ENCODE measurements around the gene PROS1. TPM values are rescaled to one million over a fixed set of nuclear protein-coding genes. Genes with fewer than 3 reads are reported as not detected.
A peak's percentile ranks its signal among the peaks of the same experiment; 100 is the strongest.
"Not testable (repeated sequence)": the region's sequence is repeated elsewhere in the genome, so short reads cannot be mapped to it uniquely, and the experiment has no call there.

PROS1 gene
- total RNA-seq, 2 donors from 2014 or later = 1.1 to 2.8 TPM

GRCh38 chr3:93936549-93936948 is 37.1 kb downstream of the PROS1 start:
- no peak for ATAC-seq (replicated peaks)
- no peak overlapping the region for H3K4me3 Mint-ChIP-seq
- no peaks in the 10 kb centered on the region for H3K4me1 Mint-ChIP-seq
- H3K9me3 Mint-ChIP-seq = no peaks in the 10 kb centered on the region
- no peak overlapping the region for H3K27ac Mint-ChIP-seq
- no peaks in the 10 kb centered on the region for H3K36me3 Mint-ChIP-seq (ENCODE audit: low read depth)
- H3K27me3 Mint-ChIP-seq = peaks cover 3% of the 10 kb centered on the region

- H3K9me3 Mint-ChIP-seq = no peaks in the 10 kb centered on the region
- no peak for ATAC-seq (replicated peaks)
Measured at GRCh38 chr3:93934366-93935046, 39.2 kb downstream of the PROS1 start.

GRCh38 chr3:93931597-93932229 is 42.0 kb downstream of the PROS1 start:
- H3K4me1 Mint-ChIP-seq = no peaks in the 10 kb centered on the region
- H3K36me3 Mint-ChIP-seq (ENCODE audit: low read depth) = no peaks in the 10 kb centered on the region
- H3K27me3 Mint-ChIP-seq = peaks cover 7% of the 10 kb centered on the region
- no peaks in the 10 kb centered on the region for H3K9me3 Mint-ChIP-seq
- ATAC-seq (replicated peaks) = no peak
- no peak overlapping the region for H3K27ac Mint-ChIP-seq
- H3K4me3 Mint-ChIP-seq = no peak overlapping the region

More at GRCh38 chr3:93934366-93935046, 39.2 kb downstream of the PROS1 start:
- no peak overlapping the region for H3K4me3 Mint-ChIP-seq
- no peaks in the 10 kb centered on the region for H3K4me1 Mint-ChIP-seq
- H3K27me3 Mint-ChIP-seq = peaks cover 5% of the 10 kb centered on the region
- no peak overlapping the region for H3K27ac Mint-ChIP-seq
- no peaks in the 10 kb centered on the region for H3K36me3 Mint-ChIP-seq (ENCODE audit: low read depth)

- Mint-ChIP-seq H3K9me3 (no peaks in the 10 kb centered on the region), H3K4me1 (no peaks in the 10 kb centered on the region), H3K36me3 (ENCODE audit: low read depth) (no peaks in the 10 kb centered on the region), H3K4me3 (no peak overlapping the region), H3K27me3 (peaks cover 7% of the 10 kb centered on the region), H3K27ac (no peak overlapping the region)
- no peak for ATAC-seq (replicated peaks)
Measured at GRCh38 chr3:93930041-93930440, 43.7 kb downstream of the PROS1 start.

- ATAC-seq (replicated peaks) = no peak
- Mint-ChIP-seq H3K4me3 (no peak overlapping the region), H3K27ac (no peak overlapping the region), H3K36me3 (ENCODE audit: low read depth) (no peaks in the 10 kb centered on the region), H3K9me3 (no peaks in the 10 kb centered on the region), H3K4me1 (no peaks in the 10 kb centered on the region), H3K27me3 (peaks cover 7% of the 10 kb centered on the region)
Measured at GRCh38 chr3:93926789-93927188, 46.9 kb downstream of the PROS1 start.

- no peak overlapping the region for H3K4me3 Mint-ChIP-seq
- no peaks in the 10 kb centered on the region for H3K36me3 Mint-ChIP-seq (ENCODE audit: low read depth)
- no peaks in the 10 kb centered on the region for H3K9me3 Mint-ChIP-seq
- H3K4me1 Mint-ChIP-seq = no peaks in the 10 kb centered on the region
- no peak overlapping the region for H3K27ac Mint-ChIP-seq
- ATAC-seq (replicated peaks) = no peak
- H3K27me3 Mint-ChIP-seq = peaks cover 6% of the 10 kb centered on the region
Measured at GRCh38 chr3:93924491-93924890, 49.2 kb downstream of the PROS1 start.

- no peaks in the 10 kb centered on the region for H3K4me1 Mint-ChIP-seq
- no peaks in the 10 kb centered on the region for H3K9me3 Mint-ChIP-seq
- peaks cover 4% of the 10 kb centered on the region for H3K27me3 Mint-ChIP-seq
- H3K36me3 Mint-ChIP-seq (ENCODE audit: low read depth) = no peaks in the 10 kb centered on the region
- no peak overlapping the region for H3K27ac Mint-ChIP-seq
- ATAC-seq (replicated peaks) = no peak
- no peak overlapping the region for H3K4me3 Mint-ChIP-seq
Measured at GRCh38 chr3:93923006-93923405, 50.7 kb downstream of the PROS1 start.

- H3K4me3 Mint-ChIP-seq = not testable (repeated sequence)
Measured at GRCh38 chr3:93917546-93918029, 56.1 kb downstream of the PROS1 start.

GRCh38 chr3:93913623-93914022 is 60.1 kb downstream of the PROS1 start:
- H3K27ac Mint-ChIP-seq; H3K9me3 Mint-ChIP-seq; ATAC-seq (replicated peaks); H3K4me1 Mint-ChIP-seq; H3K4me3 Mint-ChIP-seq; H3K27me3 Mint-ChIP-seq; H3K36me3 Mint-ChIP-seq (ENCODE audit: low read depth): not testable (repeated sequence)

More at GRCh38 chr3:93917546-93918029, 56.1 kb downstream of the PROS1 start:
- H3K27ac Mint-ChIP-seq; H3K4me1 Mint-ChIP-seq; H3K9me3 Mint-ChIP-seq; H3K27me3 Mint-ChIP-seq; ATAC-seq (replicated peaks); H3K36me3 Mint-ChIP-seq (ENCODE audit: low read depth): not testable (repeated sequence)

- Mint-ChIP-seq H3K27ac (no peak overlapping the region), H3K27me3 (no peaks in the 10 kb centered on the region), H3K36me3 (ENCODE audit: low read depth) (no peaks in the 10 kb centered on the region), H3K4me3 (no peak overlapping the region), H3K9me3 (no peaks in the 10 kb centered on the region), H3K4me1 (no peaks in the 10 kb centered on the region)
- ATAC-seq (replicated peaks) = no peak
Measured at GRCh38 chr3:93911206-93911605, 62.5 kb downstream of the PROS1 start.

GRCh38 chr3:93910097-93910496 is 63.6 kb downstream of the PROS1 start:
- Mint-ChIP-seq H3K27me3 (no peaks in the 10 kb centered on the region), H3K4me1 (no peaks in the 10 kb centered on the region), H3K4me3 (no peak overlapping the region), H3K27ac (no peak overlapping the region), H3K36me3 (ENCODE audit: low read depth) (no peaks in the 10 kb centered on the region), H3K9me3 (no peaks in the 10 kb centered on the region)
- no peak for ATAC-seq (replicated peaks)

GRCh38 chr3:93907132-93907531 is 66.6 kb downstream of the PROS1 start:
- Mint-ChIP-seq H3K4me1 (no peaks in the 10 kb centered on the region), H3K27ac (no peak overlapping the region), H3K9me3 (no peaks in the 10 kb centered on the region), H3K36me3 (ENCODE audit: low read depth) (no peaks in the 10 kb centered on the region), H3K27me3 (no peaks in the 10 kb centered on the region), H3K4me3 (no peak overlapping the region)
- no peak for ATAC-seq (replicated peaks)

GRCh38 chr3:93906245-93906644 is 67.5 kb downstream of the PROS1 start:
- H3K27ac Mint-ChIP-seq = no peak overlapping the region
- H3K4me1 Mint-ChIP-seq = no peaks in the 10 kb centered on the region
- H3K36me3 Mint-ChIP-seq (ENCODE audit: low read depth) = no peaks in the 10 kb centered on the region
- no peaks in the 10 kb centered on the region for H3K9me3 Mint-ChIP-seq
- H3K4me3 Mint-ChIP-seq = no peak overlapping the region
- H3K27me3 Mint-ChIP-seq = no peaks in the 10 kb centered on the region
- ATAC-seq (replicated peaks) = no peak

GRCh38 chr3:93904568-93904967 is 69.1 kb downstream of the PROS1 start:
- H3K36me3 Mint-ChIP-seq (ENCODE audit: low read depth) = no peaks in the 10 kb centered on the region
- no peak for ATAC-seq (replicated peaks)
- H3K9me3 Mint-ChIP-seq = no peaks in the 10 kb centered on the region
- no peak overlapping the region for H3K4me3 Mint-ChIP-seq
- no peaks in the 10 kb centered on the region for H3K27me3 Mint-ChIP-seq
- no peak overlapping the region for H3K27ac Mint-ChIP-seq
- H3K4me1 Mint-ChIP-seq = no peaks in the 10 kb centered on the region

GRCh38 chr3:93878250-93879017 is 95.3 kb downstream of the PROS1 start:
- H3K27me3 Mint-ChIP-seq; H3K9me3 Mint-ChIP-seq; H3K36me3 Mint-ChIP-seq (ENCODE audit: low read depth); H3K4me3 Mint-ChIP-seq; H3K27ac Mint-ChIP-seq; H3K4me1 Mint-ChIP-seq: not testable (repeated sequence)
- ATAC-seq (replicated peaks) = peak; percentile 26
